AG09319 (cell line): ENCODE data around the gene LRBA.

ENCODE experiments used
- DNase-seq: peaks from one replicate; pipeline ENCODE4 v3.0.0-alpha.2; 2010; ENCODE audit warnings: low read depth; ENCODE audit errors: extremely low read depth
- TF ChIP-seq, protein P1 (sequence below): IDR thresholded peaks from 2 replicates; pipeline ENCODE4 v1.5.1; 2011; ENCODE audit warnings: low read depth, mild to moderate bottlenecking, inconsistent platforms, low read length, moderate library complexity

The LRBA gene

DNA sequence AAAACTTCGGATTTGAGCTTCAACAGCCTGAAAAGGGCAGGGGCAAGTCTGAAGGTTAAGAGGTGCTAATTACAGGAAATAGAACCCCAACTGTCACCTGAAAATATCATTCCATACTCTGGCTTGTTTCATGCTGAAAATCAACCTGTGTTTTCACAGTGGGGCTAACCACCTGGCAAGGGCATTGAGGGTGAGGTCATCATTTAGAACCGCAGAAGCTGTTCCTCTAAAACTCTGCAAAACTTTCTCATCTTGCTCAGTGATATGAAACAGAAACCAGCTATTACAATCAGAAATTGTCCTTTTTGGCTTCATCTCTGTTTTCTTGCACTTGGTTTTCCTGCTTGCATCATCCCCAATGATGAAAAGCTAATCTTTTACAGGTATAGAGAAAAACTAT lies 689.2 kb downstream of the LRBA start:
- no peak for DNase-seq
- TF ChIP-seq, protein P1, sequence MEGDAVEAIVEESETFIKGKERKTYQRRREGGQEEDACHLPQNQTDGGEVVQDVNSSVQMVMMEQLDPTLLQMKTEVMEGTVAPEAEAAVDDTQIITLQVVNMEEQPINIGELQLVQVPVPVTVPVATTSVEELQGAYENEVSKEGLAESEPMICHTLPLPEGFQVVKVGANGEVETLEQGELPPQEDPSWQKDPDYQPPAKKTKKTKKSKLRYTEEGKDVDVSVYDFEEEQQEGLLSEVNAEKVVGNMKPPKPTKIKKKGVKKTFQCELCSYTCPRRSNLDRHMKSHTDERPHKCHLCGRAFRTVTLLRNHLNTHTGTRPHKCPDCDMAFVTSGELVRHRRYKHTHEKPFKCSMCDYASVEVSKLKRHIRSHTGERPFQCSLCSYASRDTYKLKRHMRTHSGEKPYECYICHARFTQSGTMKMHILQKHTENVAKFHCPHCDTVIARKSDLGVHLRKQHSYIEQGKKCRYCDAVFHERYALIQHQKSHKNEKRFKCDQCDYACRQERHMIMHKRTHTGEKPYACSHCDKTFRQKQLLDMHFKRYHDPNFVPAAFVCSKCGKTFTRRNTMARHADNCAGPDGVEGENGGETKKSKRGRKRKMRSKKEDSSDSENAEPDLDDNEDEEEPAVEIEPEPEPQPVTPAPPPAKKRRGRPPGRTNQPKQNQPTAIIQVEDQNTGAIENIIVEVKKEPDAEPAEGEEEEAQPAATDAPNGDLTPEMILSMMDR: no peak

DNA sequence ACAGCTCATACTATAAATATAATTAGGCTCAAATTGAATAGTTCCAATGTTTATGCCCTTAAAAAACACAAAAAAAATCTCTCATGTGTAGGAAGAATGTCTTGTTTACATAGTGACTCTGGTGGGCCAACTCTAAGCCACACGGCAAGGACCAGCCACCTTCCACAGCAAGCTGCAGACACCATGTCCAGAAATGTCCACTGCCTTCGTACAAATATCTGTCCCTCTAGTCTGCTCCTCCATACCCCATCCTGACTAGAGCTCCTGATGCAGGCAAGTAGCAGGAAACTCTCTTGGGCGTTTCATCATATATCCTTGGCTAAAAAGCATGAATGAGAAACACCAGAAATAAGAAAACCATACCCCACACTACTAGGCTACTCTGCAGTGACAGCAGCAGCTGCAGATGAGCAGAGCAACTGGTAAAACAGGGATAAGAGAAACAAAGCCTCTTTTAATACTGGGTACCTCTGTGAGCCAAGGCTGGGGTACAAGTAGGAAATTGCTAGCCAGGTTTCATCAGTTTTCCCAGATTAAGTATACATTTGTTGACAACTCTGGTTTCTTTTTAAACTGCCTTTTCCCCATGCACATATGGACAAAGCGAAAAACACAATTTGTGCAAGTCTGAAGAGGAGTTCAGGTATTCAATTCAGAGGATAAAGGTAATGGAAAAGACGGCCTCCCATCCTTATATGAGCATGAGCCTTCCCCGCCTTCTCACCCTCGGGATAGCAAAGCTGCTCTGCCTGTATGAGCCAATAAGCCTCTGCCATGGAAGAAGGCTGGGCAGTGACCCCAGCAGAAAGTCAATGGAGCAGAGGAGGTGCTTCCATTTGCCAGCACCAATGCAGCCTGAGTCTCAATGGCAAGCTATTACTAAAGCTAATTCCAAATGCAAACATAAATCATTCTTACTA lies 691.4 kb downstream of the LRBA start:
- TF ChIP-seq, protein P1: no peak
- DNase-seq: no peak

DNA sequence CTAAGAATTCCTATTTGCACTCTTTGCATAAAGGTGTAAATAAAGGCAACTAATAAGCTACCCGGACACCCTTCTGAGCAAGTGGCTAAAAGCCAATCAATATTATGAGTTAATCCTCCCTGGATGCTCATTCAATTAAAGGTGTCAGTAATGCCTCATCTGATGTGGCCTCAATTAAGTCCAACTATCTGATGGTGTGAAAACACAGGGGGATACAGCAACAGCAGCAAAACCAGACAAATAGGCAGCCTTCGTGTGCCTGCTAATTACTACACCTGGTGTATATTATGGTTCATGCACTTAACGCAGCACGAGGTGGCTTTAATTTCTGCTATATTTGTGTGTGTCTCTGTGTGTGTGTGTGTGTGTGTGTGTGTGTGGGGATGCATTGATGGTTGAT lies 692.4 kb downstream of the LRBA start:
- no peak for DNase-seq
- TF ChIP-seq, protein P1: no peak

DNA sequence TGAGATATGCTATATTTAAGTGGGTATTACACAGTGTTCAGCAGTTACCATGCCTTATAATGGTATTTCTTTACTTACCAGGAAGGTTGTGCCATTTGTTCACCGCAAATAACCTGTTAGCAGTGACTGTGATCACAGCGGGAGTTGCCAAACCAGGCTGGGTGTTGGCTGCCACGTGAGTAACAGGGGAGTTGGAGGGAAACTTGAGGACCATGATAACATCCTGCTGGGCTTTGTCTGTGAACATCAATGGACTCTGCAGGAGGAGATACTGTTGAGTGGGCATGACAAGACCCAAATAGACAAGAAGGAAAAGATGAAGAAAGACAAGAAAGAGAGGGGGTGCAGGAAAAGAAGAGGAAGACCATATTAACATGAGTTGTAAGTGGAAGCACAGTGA lies 694.0 kb downstream of the LRBA start:
- DNase-seq: no peak
- TF ChIP-seq, protein P1: no peak

DNA sequence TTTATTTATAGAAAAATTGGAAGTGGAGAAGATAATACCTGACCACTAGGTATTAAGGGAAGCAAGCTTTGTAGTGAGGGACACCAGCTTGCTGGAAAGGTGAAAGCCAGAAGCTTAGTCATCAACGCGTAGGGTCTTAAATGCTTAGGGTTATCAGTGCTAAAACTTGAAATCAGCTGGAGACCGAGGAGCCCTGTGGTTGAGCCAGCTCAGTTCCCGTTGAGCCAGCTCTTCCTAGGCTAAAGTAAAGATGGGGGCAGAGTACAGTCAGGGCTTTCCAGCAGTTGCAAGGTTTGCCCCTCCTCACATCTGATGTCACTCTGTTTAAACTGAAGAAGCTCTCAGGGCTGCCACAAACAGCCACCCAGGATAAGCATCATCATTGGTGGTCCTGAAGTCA lies 696.1 kb downstream of the LRBA start:
- no peak for DNase-seq
- TF ChIP-seq, protein P1: no peak

DNA sequence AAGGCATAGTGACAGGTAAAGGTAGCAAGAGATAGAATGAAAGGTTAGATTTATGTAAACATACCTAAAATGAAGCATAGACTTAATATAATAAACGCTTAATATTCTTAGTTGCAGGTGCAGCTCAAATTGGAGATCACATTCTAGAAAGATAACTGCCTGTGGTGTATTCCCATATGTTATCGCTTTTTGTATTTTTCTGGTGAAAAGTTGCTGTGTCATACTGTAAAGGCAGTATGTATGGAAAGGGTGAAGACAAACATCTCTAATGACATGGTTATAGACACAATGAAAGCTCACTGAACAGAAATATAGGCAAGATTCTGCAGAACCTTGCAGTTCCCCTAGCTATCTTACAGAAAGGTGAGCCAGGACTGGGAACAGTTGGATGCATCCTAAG lies 696.6 kb downstream of the LRBA start:
- DNase-seq: no peak
- TF ChIP-seq, protein P1: no peak

DNA sequence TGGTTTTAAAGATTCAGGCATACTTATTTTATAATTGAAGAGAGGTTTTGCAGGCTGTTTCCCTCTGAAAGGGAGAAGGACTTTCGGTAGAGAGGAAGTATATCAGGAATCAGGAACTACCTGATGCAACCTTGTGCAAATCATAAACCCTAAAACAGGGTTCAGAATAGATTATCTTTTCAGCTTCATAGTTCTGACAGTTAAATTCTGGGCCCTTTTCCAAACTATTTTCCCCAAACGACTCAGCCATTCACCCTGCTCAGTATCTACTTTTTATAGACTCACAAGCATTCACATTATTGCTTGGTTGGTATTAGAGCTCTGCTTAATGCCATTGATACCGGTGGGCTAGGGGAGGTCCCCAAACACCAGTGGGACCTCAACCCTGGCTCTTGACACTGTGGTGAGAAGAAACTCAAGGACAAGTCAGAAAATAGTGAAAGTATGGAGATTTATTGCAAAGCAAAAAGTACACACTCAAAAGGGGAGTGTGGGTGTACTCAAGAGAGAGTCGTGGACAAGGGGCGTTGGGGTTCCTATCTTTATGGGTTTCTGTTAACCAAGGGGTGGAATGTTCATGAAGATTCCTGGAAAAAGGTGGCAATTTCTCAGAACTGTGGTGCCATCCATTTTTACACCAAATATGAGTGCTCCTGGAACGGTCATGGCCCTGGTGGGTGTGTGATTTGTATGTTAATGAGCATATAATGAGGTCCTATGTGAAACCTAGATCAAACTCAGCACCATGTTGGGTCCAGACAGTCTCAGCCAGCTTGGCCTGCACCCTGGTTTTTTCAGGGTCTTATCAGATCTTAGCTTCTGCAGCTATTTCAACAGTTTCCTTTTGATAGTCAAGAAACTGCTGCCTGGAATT lies 698.5 kb downstream of the LRBA start:
- peak; percentile 25 for DNase-seq
- TF ChIP-seq, protein P1: no peak
